Limb (tissue), 2 donors: ENCODE measurements around the gene BST1.

Experiments
- DNase-seq, 2 donors: peaks; one replicate each; pipeline ENCODE4 v3.0.0-alpha.2; 2016; ENCODE audit errors: extremely low spot score in 2 of 2

The BST1 gene

DNA sequence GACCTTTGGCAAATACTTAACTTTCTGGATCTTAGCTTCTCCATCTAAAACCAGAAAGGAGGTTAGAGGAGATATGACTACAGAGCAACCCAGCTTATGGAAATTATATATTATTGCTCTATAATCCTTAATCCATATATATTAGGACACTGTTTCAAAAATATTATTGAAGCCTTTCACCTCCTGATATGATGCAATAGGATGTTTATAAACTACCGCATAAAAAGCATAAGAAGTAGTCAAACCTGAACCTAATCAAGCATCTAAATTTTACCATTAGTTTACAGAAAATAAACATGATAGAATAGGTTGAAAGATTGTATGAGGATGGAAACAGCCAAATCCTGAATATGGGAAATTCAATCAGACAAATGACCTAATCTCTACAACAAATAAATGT lies 26.8 kb upstream of the BST1 start:
- DNase-seq: no peak

DNA sequence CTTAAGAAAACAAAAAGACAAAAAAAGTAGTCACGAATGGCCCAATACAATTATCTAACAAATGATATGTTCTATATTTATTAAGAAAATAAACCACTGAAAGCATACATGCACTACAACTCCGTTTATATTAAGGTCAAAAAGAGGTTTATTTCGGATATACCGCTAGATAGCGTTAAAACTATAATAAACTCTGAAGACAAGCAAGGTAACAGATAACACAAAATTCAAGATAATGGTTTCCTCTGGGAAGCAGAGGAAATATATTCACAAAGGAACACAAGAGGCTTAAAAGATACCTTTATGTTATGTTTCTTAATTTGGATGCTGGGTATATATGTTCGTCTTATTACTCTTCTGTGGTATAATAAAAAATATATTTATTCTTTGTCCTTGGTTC lies 26.0 kb upstream of the BST1 start:
- no peak for DNase-seq

DNA sequence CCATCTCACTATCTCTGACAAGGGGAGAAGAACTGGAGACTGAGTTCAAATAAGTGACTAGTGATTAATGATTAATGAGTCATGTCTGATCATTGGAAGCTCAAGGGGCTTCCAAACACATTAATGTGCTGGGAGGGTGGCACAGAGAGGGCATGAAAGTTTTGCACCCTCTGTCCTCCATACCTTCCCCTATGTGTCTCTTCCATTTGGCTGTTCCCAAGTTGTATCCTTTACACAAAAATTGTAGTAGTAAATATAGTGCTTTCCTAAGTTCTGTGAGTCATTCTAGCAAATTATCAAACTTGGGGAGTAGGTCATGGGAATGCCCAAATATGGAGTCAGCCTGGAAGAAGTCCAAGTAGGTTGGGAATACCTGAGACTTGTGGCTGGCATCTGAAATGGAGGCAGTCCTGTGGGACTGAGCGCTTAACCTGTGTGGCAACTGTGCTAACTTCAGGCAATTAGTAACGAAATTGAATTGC lies 25.3 kb upstream of the BST1 start:
- no peak for DNase-seq

DNA sequence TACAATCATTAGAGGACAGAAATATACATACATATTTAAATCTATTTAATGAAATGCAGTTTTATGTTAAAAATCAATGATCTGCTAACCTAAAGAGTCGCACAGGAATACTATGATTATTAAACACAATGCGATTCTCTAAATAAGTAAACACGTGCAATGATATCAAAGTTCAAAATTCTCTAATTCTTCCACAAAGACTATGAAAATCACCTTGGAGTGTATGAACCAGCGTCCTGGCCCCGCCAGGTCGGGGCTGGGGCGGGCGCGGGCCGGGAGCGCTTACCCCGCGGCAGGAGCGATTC lies 21.8 kb upstream of the BST1 start:
- DNase-seq: no peak

DNA sequence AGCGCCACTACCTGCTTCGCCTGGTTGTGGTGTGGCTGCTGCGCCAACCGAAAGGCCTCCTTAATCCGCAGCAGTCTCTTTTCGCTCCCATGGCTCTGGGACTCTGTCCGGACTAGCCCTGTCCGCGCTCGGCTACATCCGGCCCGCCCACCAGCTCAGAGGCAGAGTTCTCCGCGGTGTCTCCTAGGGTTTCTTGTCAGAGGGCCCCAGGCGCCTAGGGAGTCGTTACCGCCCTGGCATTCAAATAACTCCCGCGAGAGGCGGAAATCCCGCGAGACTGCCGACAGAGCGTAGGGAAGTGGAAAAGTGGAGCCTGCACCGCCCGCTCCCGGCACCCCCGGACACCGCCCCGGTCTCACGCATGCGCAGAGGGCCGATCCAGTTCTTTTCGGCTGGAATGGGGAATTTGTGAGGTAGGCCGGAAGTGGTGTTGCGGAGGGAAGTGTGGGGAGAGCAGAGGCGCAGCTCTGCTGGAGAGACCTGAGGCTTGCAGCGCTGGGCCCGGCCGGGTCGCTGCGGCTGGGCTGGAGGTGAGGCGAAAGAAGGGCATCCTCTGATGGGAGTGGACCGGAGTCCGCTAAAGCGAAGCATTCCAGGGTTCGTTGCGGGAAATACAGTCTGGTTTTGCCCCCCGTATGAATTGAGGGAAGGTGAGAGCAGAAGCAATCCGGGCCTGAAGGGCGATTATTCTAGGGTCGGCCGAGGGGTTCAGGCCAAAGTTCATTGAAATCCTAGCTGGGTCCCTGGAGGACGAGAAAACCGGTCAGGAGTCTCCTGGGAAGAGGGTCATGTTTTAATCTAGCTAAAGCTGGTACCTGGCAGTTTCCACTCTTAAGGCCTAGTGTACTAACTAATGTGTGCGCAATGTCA lies 21.3 kb upstream of the BST1 start, which contains the start of gene FAM200B:
Gene FAM200B, plus strand, starts transcription at position 456 of the 870 bp plus-strand sequence. CDS start 5,151 bp downstream, outside the sequence.
- peak; percentile 98 to 100 for DNase-seq

DNA sequence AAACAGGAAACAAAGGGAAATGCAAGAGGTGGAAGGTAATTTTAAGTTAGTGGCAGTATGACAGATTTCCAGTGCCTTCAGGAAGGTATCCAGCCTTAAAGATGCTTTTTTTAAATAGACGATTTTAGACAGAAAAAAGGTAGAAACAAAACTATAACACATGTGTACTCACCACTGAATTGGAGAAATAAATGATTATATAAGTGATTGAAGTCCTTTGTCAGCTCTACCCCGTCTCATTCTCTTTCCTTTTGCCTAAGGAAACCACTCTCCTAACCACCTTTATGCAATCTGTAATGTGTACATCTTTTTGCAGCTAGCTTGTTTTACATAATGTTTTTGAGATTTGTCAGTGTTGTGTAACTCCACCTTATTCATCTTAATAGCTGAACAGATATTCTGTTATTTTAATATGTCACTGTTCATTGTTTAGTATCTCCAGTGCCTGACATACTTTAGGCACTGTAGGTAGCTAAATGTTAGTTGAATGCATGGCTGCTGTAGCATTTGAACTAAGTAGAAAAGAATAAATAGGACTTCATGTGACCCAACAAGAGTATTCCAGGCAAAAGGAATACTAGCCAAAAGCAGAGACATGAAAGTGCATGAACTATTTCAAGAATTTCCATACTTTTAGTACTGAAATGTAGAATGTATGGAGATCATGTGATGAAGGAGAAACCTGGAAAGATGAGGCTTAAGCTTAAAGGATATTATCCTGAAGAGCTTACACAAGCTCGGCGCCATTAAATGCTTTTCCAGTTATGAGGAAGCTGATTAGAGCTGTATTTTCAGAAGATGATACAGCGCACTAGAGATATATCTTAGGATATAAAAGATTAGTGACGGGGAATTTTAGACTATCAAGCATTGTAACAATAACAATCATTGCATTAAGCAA lies 20.4 kb upstream of the BST1 start:
- DNase-seq: no peak

DNA sequence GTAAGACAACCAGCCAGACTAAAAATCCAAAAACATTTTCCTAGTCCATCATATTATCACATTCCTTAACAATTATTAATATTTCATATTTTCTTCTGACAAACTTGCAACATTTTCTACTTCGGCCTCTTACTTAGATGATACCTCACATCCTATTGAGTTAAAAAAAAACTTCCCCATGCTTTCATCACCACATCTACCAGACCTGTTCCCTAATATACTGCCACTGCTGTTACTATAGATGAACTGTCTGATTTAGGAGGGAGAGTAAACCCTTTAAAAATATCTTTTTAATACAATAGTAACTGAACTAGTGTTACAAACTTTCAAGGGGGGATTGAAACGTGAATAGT lies 19.7 kb upstream of the BST1 start:
- no peak for DNase-seq

DNA sequence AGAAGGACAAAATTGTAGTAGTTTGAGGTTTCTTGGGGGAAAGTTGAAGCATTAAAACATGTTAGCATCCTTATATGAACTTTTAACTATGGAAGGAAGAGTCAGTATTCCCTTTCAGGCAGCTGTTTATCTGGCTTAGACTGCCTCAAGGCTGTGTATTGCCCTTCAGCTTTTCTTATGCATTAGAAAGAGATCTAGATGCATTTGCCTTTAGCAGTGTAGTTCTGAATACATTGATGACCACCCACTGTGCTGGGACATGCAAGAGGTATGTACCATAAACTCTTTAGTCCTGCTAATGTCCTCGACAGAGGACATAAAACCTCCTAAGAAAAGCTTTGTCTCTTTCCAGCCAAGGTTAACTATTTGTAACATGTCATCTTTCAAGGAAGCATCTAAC lies 18.4 kb upstream of the BST1 start:
- no peak for DNase-seq

DNA sequence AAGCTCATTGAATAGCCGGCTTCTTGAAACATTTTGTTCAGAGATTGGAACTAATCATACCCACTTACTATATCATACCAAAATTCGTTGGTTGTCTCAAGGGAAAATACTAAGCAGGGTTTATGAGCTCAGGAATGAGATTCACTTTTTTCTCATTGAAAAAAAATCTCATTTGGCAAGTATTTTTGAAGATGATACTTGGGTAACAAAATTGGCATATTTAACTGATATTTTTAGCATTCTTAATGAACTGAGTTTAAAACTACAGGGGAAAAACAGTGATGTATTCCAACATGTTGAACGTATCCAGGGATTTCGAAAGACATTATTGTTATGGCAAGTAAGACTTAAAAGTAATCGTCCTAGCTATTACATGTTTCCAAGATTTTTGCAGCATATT lies 14.8 kb upstream of the BST1 start:
- no peak for DNase-seq

DNA sequence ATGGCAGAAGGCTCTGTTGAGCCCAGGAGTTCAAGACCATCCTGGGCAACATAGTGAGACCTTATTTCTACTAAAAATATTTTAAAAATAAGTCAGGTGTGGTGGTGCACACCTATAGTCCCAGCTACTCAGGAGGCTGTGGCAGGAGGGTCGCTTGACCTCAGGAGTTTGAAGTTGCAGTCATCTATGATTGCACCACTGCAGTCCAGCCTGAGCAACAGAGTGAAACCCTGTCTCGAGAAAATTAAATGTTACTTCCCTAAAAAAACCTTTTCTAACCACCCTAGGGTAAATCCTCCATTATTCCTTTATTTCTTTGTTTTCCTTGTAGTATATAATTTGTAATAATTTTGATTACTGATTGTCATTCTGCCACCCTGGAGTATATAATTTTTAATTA lies 13.3 kb upstream of the BST1 start:
- no peak for DNase-seq

DNA sequence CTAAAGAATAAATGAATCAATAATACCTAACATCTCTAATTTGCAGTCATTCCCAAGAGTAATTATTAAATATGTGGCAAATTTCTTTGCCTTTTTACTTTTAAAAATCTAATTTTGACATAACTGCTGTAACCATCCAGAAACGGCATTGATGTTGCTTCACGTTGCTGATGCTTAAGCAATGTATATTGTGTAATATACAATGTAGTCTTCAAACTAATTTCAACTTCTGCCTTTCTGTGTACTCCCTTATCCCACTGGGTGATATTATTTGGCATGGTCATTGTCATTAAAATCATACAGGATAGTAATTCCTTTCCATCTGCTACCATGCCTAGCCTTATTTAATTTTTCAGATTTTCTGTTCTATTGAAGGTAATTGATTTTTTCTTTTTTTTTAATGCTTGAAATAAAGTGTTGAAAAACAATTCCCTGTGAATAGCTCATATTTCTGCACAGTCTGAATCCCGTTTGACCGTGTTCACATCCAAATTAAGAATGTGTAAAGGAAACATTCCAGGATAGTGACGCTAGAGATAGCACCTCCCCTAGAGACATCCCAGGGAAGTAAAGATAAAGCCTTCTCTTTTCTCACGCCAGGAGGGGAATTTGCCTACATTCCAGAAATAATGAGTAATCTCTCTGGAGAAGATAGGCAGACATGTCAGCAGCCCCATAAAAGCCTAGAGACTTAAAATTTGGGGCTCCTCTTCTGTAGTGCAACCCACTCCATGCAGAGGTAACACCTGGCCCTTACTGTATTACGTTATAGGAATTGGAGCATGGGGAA lies 12.7 kb upstream of the BST1 start:
- DNase-seq: no peak

DNA sequence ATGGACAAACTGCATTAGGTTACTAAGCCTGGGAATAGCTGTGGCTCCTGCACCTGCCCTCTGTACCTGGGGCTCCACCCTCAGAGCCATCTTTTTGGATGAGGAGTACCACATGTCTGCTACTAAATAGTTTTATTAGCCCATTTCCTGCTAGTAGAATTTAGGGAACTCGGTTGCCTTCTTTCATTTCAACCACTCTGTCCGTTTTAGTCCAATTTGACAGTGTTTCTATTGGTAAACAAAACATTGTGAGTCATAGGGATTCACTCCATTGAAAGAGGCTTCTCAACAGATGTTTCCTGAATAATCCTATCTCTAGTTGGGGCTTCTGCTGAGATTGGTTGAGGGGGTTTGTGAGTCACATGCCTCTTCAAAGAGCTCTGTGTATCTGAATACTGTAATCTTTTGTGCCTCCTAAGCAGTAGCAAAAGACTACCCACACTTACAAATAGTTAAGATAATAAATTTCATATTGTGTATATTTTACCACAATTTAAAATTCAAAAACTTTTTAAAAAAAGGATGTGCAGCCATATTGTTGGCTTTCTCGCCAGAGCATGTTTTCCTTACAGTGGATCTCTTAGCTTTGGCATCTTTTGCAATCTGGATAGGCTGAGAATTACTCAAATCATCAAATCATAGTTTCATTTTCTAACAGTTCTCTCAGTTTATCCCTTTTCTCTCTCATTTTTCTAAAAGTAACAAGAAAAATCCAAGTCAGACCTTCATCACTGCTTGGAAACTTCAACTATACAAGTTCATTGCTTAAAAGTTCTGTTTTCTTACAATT lies 11.3 kb upstream of the BST1 start:
- no peak for DNase-seq

DNA sequence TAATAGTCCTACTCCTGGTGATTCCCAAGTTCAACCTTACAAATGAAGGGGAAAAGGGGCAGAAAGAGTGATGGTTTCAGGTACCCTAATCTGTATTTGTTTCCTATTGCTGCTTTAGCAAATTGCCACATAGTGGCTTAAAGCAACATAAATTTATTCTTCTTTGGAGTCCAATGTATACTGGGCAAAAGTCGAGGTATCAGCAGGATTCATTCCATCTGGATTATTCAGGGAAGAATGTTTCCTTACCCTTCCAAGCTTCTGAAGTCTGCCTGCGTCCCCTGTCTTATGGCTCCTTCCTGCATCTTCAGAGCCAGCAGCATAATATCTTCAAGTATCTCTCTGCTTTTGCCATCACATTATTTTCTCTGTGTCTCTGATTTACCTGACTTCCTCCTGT lies 10.3 kb upstream of the BST1 start:
- no peak for DNase-seq

DNA sequence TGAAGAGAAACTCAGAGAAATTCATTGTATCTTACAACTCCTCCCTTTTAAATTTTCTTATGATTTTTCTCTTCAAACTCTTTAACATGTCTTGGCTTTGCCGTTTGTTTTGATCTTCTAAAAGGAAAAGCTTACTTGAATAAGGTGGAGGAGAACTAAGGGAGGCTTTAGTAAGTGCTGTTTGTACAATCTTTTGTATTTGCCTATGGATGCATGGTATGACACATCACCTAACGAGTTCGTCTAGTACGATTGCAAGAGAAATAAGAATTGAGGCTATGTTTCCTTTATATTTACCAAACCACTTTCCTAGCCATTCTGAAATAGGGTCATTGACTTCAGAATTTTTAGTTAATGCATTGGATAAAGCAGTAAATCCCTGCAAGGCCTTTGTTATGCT lies 8.4 kb upstream of the BST1 start:
- DNase-seq: no peak

DNA sequence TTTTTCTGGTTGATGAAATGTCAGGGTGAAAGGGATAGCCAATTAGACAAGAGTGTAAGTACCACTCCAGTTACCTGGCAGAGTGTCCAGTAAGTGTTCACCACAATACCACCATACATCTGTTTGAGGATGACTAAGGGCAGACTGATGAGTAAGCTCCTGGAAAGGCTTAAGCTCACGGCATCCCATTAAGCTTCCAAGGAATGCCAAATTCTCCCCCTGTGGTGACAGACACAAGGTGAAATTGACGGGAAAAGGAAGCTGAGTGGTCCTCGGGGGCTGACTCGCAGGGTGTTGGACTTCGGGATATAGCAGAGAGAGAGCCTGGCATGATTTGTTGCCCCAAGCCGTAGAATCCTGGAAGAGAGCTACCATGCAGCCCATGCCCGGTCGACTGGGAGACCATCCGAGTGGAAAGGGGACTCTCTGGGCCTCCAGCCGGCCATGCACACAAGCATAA lies 7.6 kb upstream of the BST1 start:
- no peak for DNase-seq

DNA sequence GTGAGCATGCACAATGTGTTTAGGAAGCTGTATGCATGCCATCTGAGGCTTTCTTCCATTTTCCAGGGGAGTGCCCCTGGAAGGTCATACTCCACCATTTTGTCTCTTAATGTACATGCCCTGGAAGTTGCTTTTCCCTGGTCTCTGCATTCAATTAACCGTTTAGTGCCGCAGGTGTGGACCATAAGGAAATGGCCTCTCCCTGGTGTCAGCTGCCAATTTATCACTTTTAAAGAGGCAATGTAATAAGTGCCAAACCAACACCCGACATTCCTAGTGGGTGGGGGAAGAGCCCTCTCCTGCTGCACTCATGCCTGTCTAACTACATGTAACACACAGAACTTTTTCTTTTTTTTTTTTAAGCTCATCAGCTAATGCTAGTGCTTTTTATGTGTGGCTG lies 7.1 kb upstream of the BST1 start:
- DNase-seq: no peak

DNA sequence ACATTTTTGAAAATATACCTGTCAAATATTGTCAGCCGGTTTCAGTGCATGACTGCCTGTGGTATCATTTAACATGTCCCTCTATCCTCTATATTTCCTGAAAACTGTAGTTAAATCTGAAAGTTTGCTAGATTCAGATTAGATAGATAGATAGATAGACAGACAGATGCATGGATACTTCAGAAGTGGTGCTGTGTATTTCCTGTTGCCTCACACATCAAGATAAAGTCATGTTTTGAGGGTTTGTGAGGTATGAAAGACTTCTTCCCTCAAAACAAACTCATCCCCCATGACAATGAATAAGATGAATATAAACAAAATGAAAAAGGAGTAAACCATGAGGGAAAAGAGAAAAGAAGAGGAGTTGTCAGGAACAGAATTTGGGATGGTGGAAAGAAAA lies 6.0 kb upstream of the BST1 start:
- no peak for DNase-seq

DNA sequence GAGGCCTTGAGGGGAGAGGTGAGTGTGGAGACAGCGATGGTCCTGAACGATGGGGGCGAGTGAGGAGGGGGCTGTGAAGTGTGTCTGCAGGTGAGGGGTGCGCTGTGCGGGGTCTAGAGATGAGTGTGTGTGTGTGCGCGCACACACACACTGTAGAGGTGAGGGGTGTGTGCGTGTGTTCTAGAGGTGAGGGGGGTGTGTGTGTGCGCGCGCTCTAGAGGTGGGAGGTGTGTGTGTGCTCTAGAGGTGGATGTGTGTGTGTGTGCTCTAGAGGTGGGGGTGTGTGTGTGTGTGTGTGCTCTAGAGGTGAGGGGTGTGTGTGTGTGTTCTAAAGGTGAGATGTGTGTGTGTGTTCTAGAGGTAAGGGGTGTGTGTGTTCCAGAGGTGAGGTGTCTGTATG lies 574 bp downstream of the BST1 start:
- no peak for DNase-seq

DNA sequence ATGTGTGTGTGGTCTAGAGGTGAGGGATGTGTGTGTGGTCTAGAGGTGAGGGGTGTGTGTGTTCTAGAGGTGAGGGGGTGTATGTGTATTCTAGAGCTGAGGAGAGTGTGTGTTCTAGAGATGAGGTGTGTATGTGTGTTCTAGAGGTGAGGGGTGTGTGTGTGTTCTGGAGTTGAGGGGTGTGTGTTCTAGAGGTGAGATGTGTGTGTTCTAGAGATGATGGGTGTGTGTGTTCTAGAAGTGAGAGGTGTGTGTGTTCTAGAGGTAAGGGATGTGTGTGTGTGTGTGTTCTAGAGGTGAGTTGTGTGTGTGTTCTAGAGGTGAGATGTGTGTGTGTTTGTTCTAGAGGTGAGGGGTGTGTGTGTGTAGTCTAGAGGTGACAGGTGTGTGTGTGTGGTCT lies 1.3 kb downstream of the BST1 start:
- DNase-seq: no peak

DNA sequence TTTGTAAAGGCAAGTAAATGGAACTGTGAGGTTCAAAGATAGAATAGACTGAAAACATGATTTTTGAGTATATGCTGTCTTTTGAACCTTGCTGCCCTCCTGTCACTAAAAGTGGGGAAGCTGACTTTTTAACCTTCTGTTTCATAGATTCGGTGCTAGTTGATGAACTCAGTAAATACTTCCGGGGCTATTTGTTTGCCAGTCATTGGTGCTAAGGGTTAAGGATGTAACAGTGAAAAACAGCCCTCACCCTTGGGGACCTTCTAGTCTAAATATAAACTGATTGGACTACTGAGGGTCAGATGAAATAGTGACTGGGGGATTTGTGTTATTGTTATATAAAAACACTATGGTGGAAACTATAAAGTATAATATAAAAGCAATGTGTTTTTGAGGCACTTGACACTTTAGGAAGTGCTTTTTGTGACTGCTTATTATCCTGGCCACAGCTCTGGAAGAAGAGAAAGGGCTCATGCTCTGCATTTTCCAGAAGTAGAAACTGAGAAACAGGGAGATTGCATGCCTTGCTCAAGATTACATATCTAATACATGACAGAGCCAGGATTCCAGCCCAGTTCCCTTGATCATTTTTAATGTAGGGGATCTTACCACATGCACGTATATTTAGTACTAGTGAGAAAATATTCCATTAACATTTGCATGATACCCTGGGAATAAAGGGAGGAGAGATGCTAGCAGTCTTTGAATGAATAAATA lies 3.9 kb downstream of the BST1 start:
- no peak for DNase-seq
